ENCODE measurements around the gene C6orf62. TPM values are rescaled to one million over a fixed set of nuclear protein-coding genes. Genes with fewer than 3 reads are reported as not detected.

The C6orf62 gene
- total RNA-seq, result 121 and 129 TPM in 2 replicates
- 34.7 and 36.5 TPM in 2 replicates for polyA plus RNA-seq
- polyA plus RNA-seq (2011; cell fraction: cytosol; rRNA removed), result 55.6 and 58.9 TPM in 2 replicates
- 55.1 and 76.7 TPM in 2 replicates for polyA plus RNA-seq (2011; cell fraction: nucleus; rRNA removed)
- 57.2 and 77.1 TPM in 2 replicates for polyA plus RNA-seq (2012)
- polyA minus RNA-seq, result 64.3 and 67.3 TPM in 2 replicates
- polyA minus RNA-seq (2011; cell fraction: cytosol; rRNA and poly(A)+ RNA removed), result 52.2 TPM
- 53.7 and 54.5 TPM in 2 replicates for polyA minus RNA-seq (2011; cell fraction: nucleus; rRNA and poly(A)+ RNA removed)
- Bru-seq, nascent RNA, result percentile 98 among the genes with signal in this experiment
- BruChase-seq, experiment 1, labeled RNA remaining after a 6-hour chase, result percentile 98 among the genes with signal in this experiment
- percentile 99 among the genes with signal in this experiment for BruChase-seq, experiment 2, labeled RNA remaining after a 2-hour chase
- long read RNA-seq, full-length matches to known transcripts, result 10 of 20 reads
- long read RNA-seq, partial matches to known transcripts, result 8 of 20 reads
- long read RNA-seq, other reads (novel, unspliced or antisense), result 2 of 20 reads

DNA sequence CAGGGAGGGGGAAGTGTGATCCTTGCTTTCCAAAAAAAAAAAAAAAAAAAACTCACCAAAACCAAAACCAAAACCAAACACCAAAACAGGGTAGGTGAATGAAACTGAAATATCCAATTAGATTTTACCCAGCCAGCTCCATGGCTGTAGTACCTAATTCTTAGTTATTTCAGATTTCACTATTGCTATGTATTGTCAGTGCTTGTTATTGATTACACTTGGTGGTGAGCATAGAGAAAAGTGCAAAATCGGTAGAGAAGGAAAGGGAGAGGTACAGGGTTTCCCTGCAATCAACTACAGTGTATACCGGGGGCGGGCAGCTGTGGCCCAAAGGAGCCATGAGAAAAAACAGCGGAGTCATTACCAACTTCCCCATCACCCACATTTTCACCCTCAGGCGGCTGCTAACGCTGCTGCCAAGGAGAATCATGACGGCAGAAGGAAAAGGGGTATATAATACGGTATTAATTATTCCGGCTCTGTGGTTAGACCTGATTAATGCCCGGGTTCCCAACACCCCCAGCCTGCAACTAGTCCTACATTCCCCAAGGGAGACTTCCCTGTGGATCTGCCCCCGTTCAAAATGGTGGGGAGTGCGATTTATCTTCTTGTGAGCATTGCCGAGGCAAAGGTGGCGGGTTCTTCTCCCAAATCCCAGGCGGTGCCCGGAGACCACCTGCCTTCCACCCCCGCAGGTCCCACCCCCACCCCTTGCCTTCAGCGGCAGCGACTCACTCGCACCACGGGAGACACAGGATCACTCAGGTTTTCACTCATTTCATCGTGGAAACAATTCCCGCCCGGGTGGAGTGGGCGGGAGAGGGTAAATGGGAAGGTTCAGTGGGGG lies at the start of gene C6orf62:
C6orf62 (minus strand) TSS at position 30 of the 847 bp plus-strand sequence. CDS start 486 bp downstream, outside the sequence.
- Histone ChIP-seq H3K9me1 (replicated peaks; ENCODE audit: control insufficient read depth, extremely low read depth, insufficient read depth, low read length) (no peaks in the 10 kb centered on the region), H3K9ac (replicated peaks; ENCODE audit: extremely low read depth, insufficient read depth, low read length) (peak within 1 kb of the TSS; percentile 100), H3K27me3 (ENCODE audit: control insufficient read depth in 2 of 2, insufficient read depth in 2 of 2, low read length in 2 of 2) (no peaks in the 10 kb centered on the region), H3K4me3 (replicated peaks in 1 of 3; ENCODE audit: insufficient read depth in 1 of 3, low read depth in 1 of 3, low read length in 3 of 3) (peak within 1 kb of the TSS; percentile 81 to 89 (median 87)), H2AFZ (ENCODE audit: low read depth, low read length) (no peak within 1 kb of the TSS), H3K4me1 (ENCODE audit: control insufficient read depth, extremely low read depth, insufficient read depth, low read length) (peaks cover 40% of the 10 kb centered on the region), H3K9me3 (replicated peaks; ENCODE audit: control insufficient read depth, insufficient read depth, low read length) (no peaks in the 10 kb centered on the region), H3K4me2 (ENCODE audit: insufficient read depth, low read length) (peak within 1 kb of the TSS; percentile 99), H3K27ac (ENCODE audit: insufficient read depth, low read depth, low read length) (peak within 1 kb of the TSS; percentile 97), H3K36me3 (ENCODE audit: control insufficient read depth in 2 of 2, extremely low read depth in 1 of 2, insufficient read depth in 2 of 2, low read length in 2 of 2) (peaks cover 3 to 12% of the 10 kb centered on the region in 2 experiments), H3K79me2 (ENCODE audit: control insufficient read depth, insufficient read depth, low read length) (peaks cover 61% of the 10 kb centered on the region), H4K20me1 (replicated peaks; ENCODE audit: control insufficient read depth, extremely low read depth, insufficient read depth, low read length) (peaks cover 18% of the 10 kb centered on the region)
- BruUV-seq (replicated peaks), result no TSS peak
- dilution Hi-C loops (cut with MboI; ENCODE audit: extremely low pct_ligation_motif_present, low sequenced_read_pairs) (no loop called here), intact Hi-C loops (cut with micrococcal nuclease) (loop anchor here (5.0 to 10.0 kb wide), 2 partner anchors 295 to 353 kb away; no protein-coding TSS in a partner anchor)
- peak; percentile 28 for DNase-seq (ENCODE audit: low read depth, low spot score)
- FAIRE-seq, result no peak
- POLR2A ChIA-PET, result interaction anchor here (0.6 to 2.2 kb wide), 10 partner anchors 9 to 1301 kb away, joined by 3 to 17 read pairs (median 4); partner anchors contain the start of gene ACOT13
- TF ChIP-seq FOS (IDR thresholded peaks at IDR 0.05; ENCODE audit: borderline replicate concordance, insufficient read depth, low read length) (no peak), JUN (IDR thresholded peaks at IDR 0.05; ENCODE audit: borderline replicate concordance, insufficient read depth, insufficient read length, low read depth) (no peak), POLR2AphosphoS5 (IDR thresholded peaks at IDR 0.05; ENCODE audit: insufficient read depth, low read depth, low read length) (no peak), GATA2 (IDR thresholded peaks at IDR 0.05; ENCODE audit: insufficient read depth, insufficient read length, low read depth, low read length) (no peak), MAX (IDR thresholded peaks at IDR 0.05; ENCODE audit: insufficient read depth, insufficient read length) (no peak), MYC (IDR thresholded peaks at IDR 0.05; ENCODE audit: low read depth, low read length) (no peak), POLR2A (IDR thresholded peaks at IDR 0.05; ENCODE audit: low read depth, low read length) (peak; percentile 57), EZH2 (IDR thresholded peaks at IDR 0.05; ENCODE audit: borderline replicate concordance, low read depth, low read length, severe bottlenecking) (no peak)
- TF ChIP-seq, protein P1, sequence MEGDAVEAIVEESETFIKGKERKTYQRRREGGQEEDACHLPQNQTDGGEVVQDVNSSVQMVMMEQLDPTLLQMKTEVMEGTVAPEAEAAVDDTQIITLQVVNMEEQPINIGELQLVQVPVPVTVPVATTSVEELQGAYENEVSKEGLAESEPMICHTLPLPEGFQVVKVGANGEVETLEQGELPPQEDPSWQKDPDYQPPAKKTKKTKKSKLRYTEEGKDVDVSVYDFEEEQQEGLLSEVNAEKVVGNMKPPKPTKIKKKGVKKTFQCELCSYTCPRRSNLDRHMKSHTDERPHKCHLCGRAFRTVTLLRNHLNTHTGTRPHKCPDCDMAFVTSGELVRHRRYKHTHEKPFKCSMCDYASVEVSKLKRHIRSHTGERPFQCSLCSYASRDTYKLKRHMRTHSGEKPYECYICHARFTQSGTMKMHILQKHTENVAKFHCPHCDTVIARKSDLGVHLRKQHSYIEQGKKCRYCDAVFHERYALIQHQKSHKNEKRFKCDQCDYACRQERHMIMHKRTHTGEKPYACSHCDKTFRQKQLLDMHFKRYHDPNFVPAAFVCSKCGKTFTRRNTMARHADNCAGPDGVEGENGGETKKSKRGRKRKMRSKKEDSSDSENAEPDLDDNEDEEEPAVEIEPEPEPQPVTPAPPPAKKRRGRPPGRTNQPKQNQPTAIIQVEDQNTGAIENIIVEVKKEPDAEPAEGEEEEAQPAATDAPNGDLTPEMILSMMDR (IDR thresholded peaks at IDR 0.05; ENCODE audit: extremely low read depth in 1 of 2, insufficient read depth in 1 of 2, low read depth in 1 of 2, low read length in 2 of 2), result no peak
- CTCF ChIA-PET, result interaction anchor here (0.6 to 3.5 kb wide), 8 partner anchors 8 to 1287 kb away, joined by 3 to 22 read pairs (median 4); no protein-coding TSS in a partner anchor
